Measurements from ENCODE around the gene GPR39. TPM values are rescaled to one million over a fixed set of nuclear protein-coding genes. Genes with fewer than 3 reads are reported as not detected.

The GPR39 gene
- polyA plus RNA-seq, 1 donor from 2014 or later, result 1.1 TPM

GRCh38 chr2:132442278-132442677 lies 25.7 kb downstream of the GPR39 start:
- no peaks in the 10 kb centered on the region for H3K36me3 ChIP-seq (ENCODE audit: insufficient read depth, low read length)
- no peak overlapping the region for H3K27ac ChIP-seq (ENCODE audit: low read length)
- no peak overlapping the region for H2AFZ ChIP-seq (ENCODE audit: low read depth, low read length)
- H3F3A ChIP-seq (ENCODE audit: insufficient read depth, low read length, poor library complexity, severe bottlenecking), result no peaks in the 10 kb centered on the region
- H3K4me2 ChIP-seq (ENCODE audit: low read length), result no peak overlapping the region
- no peaks in the 10 kb centered on the region for H4K20me1 ChIP-seq (ENCODE audit: insufficient read depth)
- H3K4me3 ChIP-seq (ENCODE audit: low read length), result no peak overlapping the region
- no peaks in the 10 kb centered on the region for H3K27me3 ChIP-seq (ENCODE audit: insufficient read depth, low read depth, low read length)
- no peaks in the 10 kb centered on the region for H3K9me2 ChIP-seq (ENCODE audit: insufficient read depth, low read length)
- no peaks in the 10 kb centered on the region for H3K79me2 ChIP-seq (replicated peaks; ENCODE audit: insufficient read depth, low read length)
- H3K9me3 ChIP-seq (ENCODE audit: low read length), result no peaks in the 10 kb centered on the region
- no peak for TF ChIP-seq SMC3 (conservative IDR thresholded peaks at IDR 0.05; ENCODE audit: poor library complexity)
- no peak for TF ChIP-seq EZH2 (IDR thresholded peaks at IDR 0.05; ENCODE audit: borderline replicate concordance, insufficient read depth, low read length, poor library complexity, severe bottlenecking)
- TF ChIP-seq TAF1 (IDR thresholded peaks at IDR 0.05; ENCODE audit: low read depth), result no peak
- H3K9ac ChIP-seq (ENCODE audit: low read length), result no peak overlapping the region

- no peaks in the 10 kb centered on the region for H3K9me2 ChIP-seq (ENCODE audit: insufficient read depth, low read length)
- no peaks in the 10 kb centered on the region for H3K79me2 ChIP-seq (replicated peaks; ENCODE audit: insufficient read depth, low read length)
- no peak overlapping the region for H3K4me3 ChIP-seq (ENCODE audit: low read length)
- H2AFZ ChIP-seq (ENCODE audit: low read depth, low read length), result no peak overlapping the region
- no peaks in the 10 kb centered on the region for H3K27me3 ChIP-seq (ENCODE audit: insufficient read depth, low read depth, low read length)
- H4K20me1 ChIP-seq (ENCODE audit: insufficient read depth), result no peaks in the 10 kb centered on the region
- no peaks in the 10 kb centered on the region for H3F3A ChIP-seq (ENCODE audit: insufficient read depth, low read length, poor library complexity, severe bottlenecking)
- no peaks in the 10 kb centered on the region for H3K36me3 ChIP-seq (ENCODE audit: insufficient read depth, low read length)
- H3K9me3 ChIP-seq (ENCODE audit: low read length), result no peaks in the 10 kb centered on the region
- H3K27ac ChIP-seq (ENCODE audit: low read length), result no peak overlapping the region
- no peak overlapping the region for H3K4me2 ChIP-seq (ENCODE audit: low read length)
- no peak overlapping the region for H3K9ac ChIP-seq (ENCODE audit: low read length)
- no peak for TF ChIP-seq REST (IDR thresholded peaks at IDR 0.05; ENCODE audit: borderline replicate concordance)
- no peak for TF ChIP-seq TAF1 (IDR thresholded peaks at IDR 0.05; ENCODE audit: low read depth)
- TF ChIP-seq RAD21 (conservative IDR thresholded peaks at IDR 0.05), result no peak
- TF ChIP-seq EP300 (conservative IDR thresholded peaks at IDR 0.05; ENCODE audit: poor library complexity, severe bottlenecking), result no peak
- TF ChIP-seq MXI1 (conservative IDR thresholded peaks at IDR 0.05; ENCODE audit: poor library complexity, severe bottlenecking), result no peak
- no peak for TF ChIP-seq POLR2AphosphoS5 (IDR thresholded peaks at IDR 0.05)
- TF ChIP-seq SMC3 (conservative IDR thresholded peaks at IDR 0.05; ENCODE audit: poor library complexity), result no peak
- TF ChIP-seq EZH2 (IDR thresholded peaks at IDR 0.05; ENCODE audit: borderline replicate concordance, insufficient read depth, low read length, poor library complexity, severe bottlenecking), result no peak
- no peak for TF ChIP-seq CTCF (IDR thresholded peaks at IDR 0.05; ENCODE audit: poor library complexity, severe bottlenecking)
Observed at GRCh38 chr2:132443106-132443505, 26.5 kb downstream of the GPR39 start.

- no peaks in the 10 kb centered on the region for H4K20me1 ChIP-seq (ENCODE audit: insufficient read depth)
- no peak overlapping the region for H3K4me3 ChIP-seq (ENCODE audit: low read length)
- TF ChIP-seq TAF1 (IDR thresholded peaks at IDR 0.05; ENCODE audit: low read depth), result no peak
- no peak for TF ChIP-seq RAD21 (conservative IDR thresholded peaks at IDR 0.05)
- no peak for TF ChIP-seq REST (IDR thresholded peaks at IDR 0.05; ENCODE audit: borderline replicate concordance)
- no peak for TF ChIP-seq EZH2 (IDR thresholded peaks at IDR 0.05; ENCODE audit: borderline replicate concordance, insufficient read depth, low read length, poor library complexity, severe bottlenecking)
- H3K79me2 ChIP-seq (replicated peaks; ENCODE audit: insufficient read depth, low read length), result no peaks in the 10 kb centered on the region
- H2AFZ ChIP-seq (ENCODE audit: low read depth, low read length), result no peak overlapping the region
- no peaks in the 10 kb centered on the region for H3K9me2 ChIP-seq (ENCODE audit: insufficient read depth, low read length)
- H3K9ac ChIP-seq (ENCODE audit: low read length), result no peak overlapping the region
- H3K27ac ChIP-seq (ENCODE audit: low read length), result no peak overlapping the region
- H3K9me3 ChIP-seq (ENCODE audit: low read length), result no peaks in the 10 kb centered on the region
- no peaks in the 10 kb centered on the region for H3K36me3 ChIP-seq (ENCODE audit: insufficient read depth, low read length)
- no peak overlapping the region for H3K4me2 ChIP-seq (ENCODE audit: low read length)
- H3K27me3 ChIP-seq (ENCODE audit: insufficient read depth, low read depth, low read length), result no peaks in the 10 kb centered on the region
- H3F3A ChIP-seq (ENCODE audit: insufficient read depth, low read length, poor library complexity, severe bottlenecking), result no peaks in the 10 kb centered on the region
Observed at GRCh38 chr2:132446444-132446843, 29.8 kb downstream of the GPR39 start.
